Measurements from ENCODE around the gene MYEOV. TPM values are rescaled to one million over a fixed set of nuclear protein-coding genes. Genes with fewer than 3 reads are reported as not detected.

MYEOV gene
- polyA plus RNA-seq, 1 experiment = 1.6 TPM

DNA sequence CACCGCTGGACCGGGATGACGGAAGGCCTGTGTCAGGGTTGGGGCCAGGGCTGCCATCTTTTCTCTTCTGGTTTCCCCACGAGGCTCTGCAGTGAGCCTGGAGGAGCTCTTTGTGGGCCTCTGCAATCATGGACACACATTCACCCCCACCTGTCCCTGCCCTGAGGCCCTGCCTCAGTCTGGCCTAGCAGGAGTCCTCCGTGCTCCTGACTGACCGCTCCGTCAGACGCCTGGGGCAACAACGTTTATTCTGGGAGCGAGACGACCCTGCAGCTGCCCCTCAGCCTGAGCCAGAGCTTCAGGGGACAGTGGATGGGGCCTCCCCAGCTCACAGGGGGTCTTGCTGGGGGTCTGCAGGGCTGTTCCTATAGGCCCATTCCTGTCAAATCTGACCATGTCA, 8.2 kb upstream of the MYEOV start:
- ChIA-PET POLR2A (no interaction called here), CTCF (no interaction called here)
- peaks cover 16% of the 10 kb centered on the region for H3K9me3 ChIP-seq (ENCODE audit: control insufficient read depth, insufficient read depth, low read length)
- no peak for DNase-seq (ENCODE audit: low read depth, low spot score)
- H3K4me3 ChIP-seq (ENCODE audit: low read depth, low read length) = no peak overlapping the region
- H3K27me3 ChIP-seq (ENCODE audit: control insufficient read depth, insufficient read depth, low read length) = no peaks in the 10 kb centered on the region
- TF ChIP-seq, protein P1, sequence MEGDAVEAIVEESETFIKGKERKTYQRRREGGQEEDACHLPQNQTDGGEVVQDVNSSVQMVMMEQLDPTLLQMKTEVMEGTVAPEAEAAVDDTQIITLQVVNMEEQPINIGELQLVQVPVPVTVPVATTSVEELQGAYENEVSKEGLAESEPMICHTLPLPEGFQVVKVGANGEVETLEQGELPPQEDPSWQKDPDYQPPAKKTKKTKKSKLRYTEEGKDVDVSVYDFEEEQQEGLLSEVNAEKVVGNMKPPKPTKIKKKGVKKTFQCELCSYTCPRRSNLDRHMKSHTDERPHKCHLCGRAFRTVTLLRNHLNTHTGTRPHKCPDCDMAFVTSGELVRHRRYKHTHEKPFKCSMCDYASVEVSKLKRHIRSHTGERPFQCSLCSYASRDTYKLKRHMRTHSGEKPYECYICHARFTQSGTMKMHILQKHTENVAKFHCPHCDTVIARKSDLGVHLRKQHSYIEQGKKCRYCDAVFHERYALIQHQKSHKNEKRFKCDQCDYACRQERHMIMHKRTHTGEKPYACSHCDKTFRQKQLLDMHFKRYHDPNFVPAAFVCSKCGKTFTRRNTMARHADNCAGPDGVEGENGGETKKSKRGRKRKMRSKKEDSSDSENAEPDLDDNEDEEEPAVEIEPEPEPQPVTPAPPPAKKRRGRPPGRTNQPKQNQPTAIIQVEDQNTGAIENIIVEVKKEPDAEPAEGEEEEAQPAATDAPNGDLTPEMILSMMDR (IDR thresholded peaks at IDR 0.05; ENCODE audit: low read depth, low read length) = no peak
- H3K27ac ChIP-seq (ENCODE audit: low read depth, low read length) = no peak overlapping the region

DNA sequence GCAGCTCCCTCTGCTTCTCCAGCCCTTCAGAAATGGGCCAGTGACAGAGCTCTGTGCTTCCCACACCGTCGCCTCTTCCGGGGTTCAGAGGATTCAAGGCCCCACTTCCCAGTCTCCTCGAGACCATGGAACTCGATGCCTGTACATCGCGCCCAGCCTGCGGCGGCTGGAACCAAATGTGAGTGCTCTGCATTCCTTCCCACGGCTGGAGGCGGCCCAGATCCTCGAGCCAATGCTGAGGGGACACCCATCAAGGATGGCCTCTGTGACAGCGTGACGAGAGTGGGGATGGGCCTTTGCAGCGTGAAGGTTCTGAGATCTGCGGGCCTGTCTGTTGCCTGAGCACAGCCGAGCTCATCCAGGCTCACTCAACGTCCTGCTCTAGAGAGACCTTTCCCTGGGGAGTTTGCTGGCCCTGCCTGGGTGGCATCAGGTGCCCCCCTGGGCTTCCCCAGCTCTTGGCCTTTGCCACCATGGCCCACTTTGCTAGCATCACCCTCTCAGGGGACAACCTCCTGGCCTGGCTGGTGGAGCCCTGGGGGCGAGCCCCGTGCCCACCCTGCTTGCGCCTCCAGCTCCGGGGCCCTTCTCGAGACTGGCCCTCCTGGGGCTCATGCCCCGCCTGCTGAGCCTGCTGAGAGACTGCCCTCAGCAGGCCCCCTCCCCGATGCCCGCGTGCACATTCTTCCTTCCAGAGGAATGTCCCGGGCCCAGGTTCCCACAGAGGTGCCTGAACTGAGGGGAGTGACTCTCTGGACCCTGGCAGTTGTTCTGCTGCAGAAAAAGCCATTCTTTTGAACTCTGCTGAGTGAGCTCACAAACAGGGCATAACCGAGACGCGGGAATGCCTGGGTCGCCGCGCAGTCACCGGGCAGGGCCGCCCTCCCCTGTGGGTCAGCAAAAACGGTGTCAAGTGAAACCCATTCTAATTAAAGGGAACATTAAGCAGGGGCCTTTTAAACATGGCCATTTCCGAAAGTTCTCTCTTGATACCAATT, 7.3 kb upstream of the MYEOV start:
- no peak overlapping the region for H3K27ac ChIP-seq (ENCODE audit: low read depth, low read length)
- DNase-seq (ENCODE audit: low read depth, low spot score) = no peak
- no peak overlapping the region for H3K4me3 ChIP-seq (ENCODE audit: low read depth, low read length)
- ChIA-PET CTCF (interaction anchor here (0.7 to 1.3 kb wide), 2 partner anchors 78 to 155 kb away, joined by 4 read pairs; no protein-coding TSS in a partner anchor), POLR2A (interaction anchor here (0.5 to 0.6 kb wide), 2 partner anchors 111 to 158 kb away, joined by 3 to 6 read pairs; no protein-coding TSS in a partner anchor)
- peaks cover 16% of the 10 kb centered on the region for H3K9me3 ChIP-seq (ENCODE audit: control insufficient read depth, insufficient read depth, low read length)
- no peaks in the 10 kb centered on the region for H3K27me3 ChIP-seq (ENCODE audit: control insufficient read depth, insufficient read depth, low read length)
- TF ChIP-seq, protein P1 (IDR thresholded peaks at IDR 0.05; ENCODE audit: low read depth, low read length) = no peak

DNA sequence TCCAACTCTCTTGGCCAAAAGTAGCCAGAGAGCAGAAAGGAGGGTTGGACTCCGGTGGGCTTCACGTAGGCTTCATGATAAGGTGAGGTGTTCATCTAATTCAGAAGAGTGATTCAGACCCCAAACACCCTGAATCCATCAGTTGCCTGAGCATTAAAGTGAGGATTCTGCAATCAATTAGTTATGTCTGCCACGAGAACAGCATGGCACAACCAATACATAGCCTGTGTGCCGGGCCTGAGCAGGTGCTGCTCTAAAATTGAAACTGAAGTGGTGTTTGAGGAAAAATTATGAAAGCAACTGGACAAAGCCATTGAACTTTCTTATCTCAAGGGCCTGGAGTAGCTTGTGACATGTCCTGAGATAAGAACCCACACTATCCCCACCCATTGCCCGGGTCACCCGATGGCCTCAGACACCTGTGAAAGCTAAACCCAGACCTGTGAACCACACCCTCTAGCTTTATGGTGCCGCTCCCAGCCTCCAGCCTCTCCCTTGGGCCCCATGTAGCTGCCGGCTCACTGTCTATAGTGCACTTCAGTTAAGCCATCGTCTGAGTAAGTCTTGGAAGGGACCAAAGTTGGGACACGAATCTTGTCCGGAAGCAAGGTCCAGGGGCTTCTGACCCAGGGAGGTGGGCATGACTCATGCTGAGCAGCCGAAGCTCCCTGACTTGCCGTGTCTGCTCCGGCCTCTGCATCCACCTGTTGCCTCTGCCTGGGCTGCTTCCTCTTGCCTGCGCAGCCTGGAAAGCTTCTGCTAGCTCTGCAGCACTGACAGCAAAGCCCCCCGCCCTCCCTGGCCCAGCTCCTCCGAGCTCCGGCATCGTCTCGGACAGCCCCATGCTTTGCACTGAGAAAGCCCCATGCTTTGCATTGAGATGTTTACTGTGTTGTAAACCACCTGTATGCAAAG, 5.7 kb upstream of the MYEOV start:
- no peak overlapping the region for H3K27ac ChIP-seq (ENCODE audit: low read depth, low read length)
- no peak overlapping the region for H3K4me3 ChIP-seq (ENCODE audit: low read depth, low read length)
- ChIA-PET POLR2A (interaction anchor here (0.9 kb wide), 1 partner anchor 9 kb away, joined by 4 read pairs; no protein-coding TSS in a partner anchor), CTCF (interaction anchor here (1.3 kb wide), 1 partner anchor 157 kb away, joined by 4 read pairs; no protein-coding TSS in a partner anchor)
- TF ChIP-seq, protein P1 (IDR thresholded peaks at IDR 0.05; ENCODE audit: low read depth, low read length) = no peak
- no peak for DNase-seq (ENCODE audit: low read depth, low spot score)
- peaks cover 7% of the 10 kb centered on the region; the same call in 1 of the 2 replicates for H3K9me3 ChIP-seq (ENCODE audit: control insufficient read depth, insufficient read depth, low read length)
- H3K27me3 ChIP-seq (ENCODE audit: control insufficient read depth, insufficient read depth, low read length) = no peaks in the 10 kb centered on the region

DNA sequence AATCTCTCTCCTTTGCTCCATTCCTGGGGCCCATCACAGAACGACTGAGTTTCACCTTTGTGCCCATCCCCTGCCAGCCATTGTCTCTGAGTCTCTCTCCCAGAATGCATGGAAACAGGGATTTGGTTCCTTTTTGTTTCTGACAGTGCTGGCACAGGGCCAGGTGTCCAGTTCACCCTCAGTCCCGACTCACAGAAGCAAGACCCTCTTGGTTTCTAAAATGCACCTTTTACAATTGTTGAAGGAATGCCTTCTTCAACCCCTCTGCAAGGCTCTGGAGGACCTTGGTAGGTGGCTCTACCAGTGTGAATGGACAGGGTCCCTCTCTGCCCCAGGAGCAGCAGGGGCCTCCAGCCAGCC, 5.1 kb upstream of the MYEOV start:
- H3K4me3 ChIP-seq (ENCODE audit: low read depth, low read length) = no peak overlapping the region
- H3K27me3 ChIP-seq (ENCODE audit: control insufficient read depth, insufficient read depth, low read length) = no peaks in the 10 kb centered on the region
- no peak for DNase-seq (ENCODE audit: low read depth, low spot score)
- ChIA-PET CTCF (no interaction called here), POLR2A (interaction anchor here (0.9 kb wide), 1 partner anchor 8 kb away, joined by 4 read pairs; no protein-coding TSS in a partner anchor)
- TF ChIP-seq, protein P1 (IDR thresholded peaks at IDR 0.05; ENCODE audit: low read depth, low read length) = no peak
- peaks cover 7% of the 10 kb centered on the region; the same call in 1 of the 2 replicates for H3K9me3 ChIP-seq (ENCODE audit: control insufficient read depth, insufficient read depth, low read length)
- no peak overlapping the region for H3K27ac ChIP-seq (ENCODE audit: low read depth, low read length)
